ENCODE measurements around the gene PRR11. TPM values are rescaled to one million over a fixed set of nuclear protein-coding genes. Genes with fewer than 3 reads are reported as not detected.

PRR11 gene
- total RNA-seq, 1 experiment from 2014 or later, result 86.7 TPM

DNA sequence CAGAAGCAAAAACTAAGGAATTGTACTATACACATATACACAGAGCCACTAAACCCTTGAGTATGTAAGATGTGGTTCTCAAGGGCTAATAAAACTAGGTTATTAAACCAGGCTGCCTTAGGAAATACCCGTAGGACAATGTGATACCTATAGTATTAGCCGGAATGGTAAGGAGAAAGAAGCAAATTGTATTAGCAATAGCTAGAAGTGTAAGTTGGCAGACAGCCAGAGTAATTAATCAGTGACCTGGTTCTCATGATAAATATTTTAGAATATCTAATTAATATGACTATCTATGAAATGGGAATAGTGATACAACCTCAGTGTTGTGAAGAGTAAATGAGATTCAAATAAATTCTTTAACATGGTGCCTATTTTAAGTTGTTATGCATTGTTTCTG is 83.4 kb downstream of the PRR11 start:
- Histone ChIP-seq H2AFZ (ENCODE audit: low read depth, low read length, poor library complexity, severe bottlenecking) (no peak overlapping the region), H3K4me3 (replicated peaks in 1 of 2; ENCODE audit: low read depth in 1 of 2, low read length in 2 of 2) (no peak overlapping the region), H3K9me3 (ENCODE audit: control insufficient read depth in 1 of 2, insufficient read depth in 1 of 2, low read depth in 1 of 2, low read length in 2 of 2) (no peaks in the 10 kb centered on the region), H3K27ac (ENCODE audit: low read depth, low read length) (no peak overlapping the region), H4K20me1 (ENCODE audit: insufficient read depth) (no peaks in the 10 kb centered on the region), H3K4me2 (ENCODE audit: low read length) (no peak overlapping the region), H3K79me2 (ENCODE audit: insufficient read depth, low read length) (no peaks in the 10 kb centered on the region), H3K9me2 (ENCODE audit: insufficient read depth) (no peaks in the 10 kb centered on the region), H3K27me3 (ENCODE audit: insufficient read depth, low read length) (no peaks in the 10 kb centered on the region), H3K9ac (ENCODE audit: low read length) (no peak overlapping the region), H3K4me1 (ENCODE audit: control insufficient read depth in 1 of 2, insufficient read depth in 2 of 2, low read length in 2 of 2) (no peaks in the 10 kb centered on the region), H3K36me3 (ENCODE audit: control insufficient read depth in 1 of 2, insufficient read depth in 2 of 2, low read length in 2 of 2) (no peaks in the 10 kb centered on the region)
- no peak for DNase-seq (ENCODE audit: low read depth, low spot score)
- TF ChIP-seq POLR2A (IDR thresholded peaks at IDR 0.05; ENCODE audit: borderline replicate concordance, extremely low read depth, insufficient read depth, insufficient read length) (no peak), ELF1 (IDR thresholded peaks at IDR 0.05; ENCODE audit: borderline replicate concordance, low read depth) (no peak), FOSL1 (IDR thresholded peaks at IDR 0.05; ENCODE audit: low read depth) (no peak), SIN3A (IDR thresholded peaks at IDR 0.05; ENCODE audit: low read depth) (no peak), CBX3 (IDR thresholded peaks at IDR 0.05; ENCODE audit: low read depth) (no peak), TCF7L2 (IDR thresholded peaks at IDR 0.05; ENCODE audit: borderline replicate concordance, extremely low read depth, insufficient read depth, insufficient read length) (no peak), POLR2AphosphoS5 (IDR thresholded peaks at IDR 0.05; ENCODE audit: low read depth, low read length) (no peak), ZFX (IDR thresholded peaks at IDR 0.05) (no peak), EZH2 (IDR thresholded peaks at IDR 0.05) (no peak), RAD21 (IDR thresholded peaks at IDR 0.05; ENCODE audit: low read depth) (no peak), MAX (IDR thresholded peaks at IDR 0.05) (no peak), ZNF274 (IDR thresholded peaks at IDR 0.05; ENCODE audit: low read depth, low read length) (no peak), EZH2phosphoT487 (IDR thresholded peaks at IDR 0.05; ENCODE audit: borderline replicate concordance) (no peak), CTCF (IDR thresholded peaks at IDR 0.05 in 2 of 3, conservative IDR thresholded peaks at IDR 0.05 in 1 of 3; ENCODE audit: borderline replicate concordance in 1 of 3, insufficient read depth in 1 of 3, low read depth in 2 of 3, low read length in 2 of 3) (no peak), SP1 (IDR thresholded peaks at IDR 0.05; ENCODE audit: low read depth) (no peak), SRF (IDR thresholded peaks at IDR 0.05; ENCODE audit: low read depth) (no peak), JUND (IDR thresholded peaks at IDR 0.05) (no peak)
- TF ChIP-seq, protein P1, sequence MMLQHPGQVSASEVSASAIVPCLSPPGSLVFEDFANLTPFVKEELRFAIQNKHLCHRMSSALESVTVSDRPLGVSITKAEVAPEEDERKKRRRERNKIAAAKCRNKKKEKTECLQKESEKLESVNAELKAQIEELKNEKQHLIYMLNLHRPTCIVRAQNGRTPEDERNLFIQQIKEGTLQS (IDR thresholded peaks at IDR 0.05), result no peak
- TF ChIP-seq, protein P2, sequence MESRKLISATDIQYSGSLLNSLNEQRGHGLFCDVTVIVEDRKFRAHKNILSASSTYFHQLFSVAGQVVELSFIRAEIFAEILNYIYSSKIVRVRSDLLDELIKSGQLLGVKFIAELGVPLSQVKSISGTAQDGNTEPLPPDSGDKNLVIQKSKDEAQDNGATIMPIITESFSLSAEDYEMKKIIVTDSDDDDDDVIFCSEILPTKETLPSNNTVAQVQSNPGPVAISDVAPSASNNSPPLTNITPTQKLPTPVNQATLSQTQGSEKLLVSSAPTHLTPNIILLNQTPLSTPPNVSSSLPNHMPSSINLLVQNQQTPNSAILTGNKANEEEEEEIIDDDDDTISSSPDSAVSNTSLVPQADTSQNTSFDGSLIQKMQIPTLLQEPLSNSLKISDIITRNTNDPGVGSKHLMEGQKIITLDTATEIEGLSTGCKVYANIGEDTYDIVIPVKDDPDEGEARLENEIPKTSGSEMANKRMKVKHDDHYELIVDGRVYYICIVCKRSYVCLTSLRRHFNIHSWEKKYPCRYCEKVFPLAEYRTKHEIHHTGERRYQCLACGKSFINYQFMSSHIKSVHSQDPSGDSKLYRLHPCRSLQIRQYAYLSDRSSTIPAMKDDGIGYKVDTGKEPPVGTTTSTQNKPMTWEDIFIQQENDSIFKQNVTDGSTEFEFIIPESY (IDR thresholded peaks at IDR 0.05; ENCODE audit: extremely low read depth, insufficient replicate concordance, low read length), result no peak
- CTCF ChIA-PET, result no interaction called here
- RAD21 ChIA-PET (ENCODE audit: low non-redundant PET in 1 of 2, low total read pairs in 2 of 2, uncharacterized antibody in 2 of 2, unreplicated experiment in 2 of 2), result no interaction called here
- intact Hi-C loops (cut with micrococcal nuclease), result no loop called here
- no peak for ATAC-seq
- no TSS peak for BruUV-seq (replicated peaks)
- POLR2A ChIA-PET, result no interaction called here
